MCF 10A (cell line): ENCODE measurements around the gene PSMD4. TPM values are rescaled to one million over a fixed set of nuclear protein-coding genes. Genes with fewer than 3 reads are reported as not detected.
"Not testable (repeated sequence)": the region's sequence is repeated elsewhere in the genome, so short reads cannot be mapped to it uniquely, and the experiment has no call there.

Source experiments
- Bru-seq: library from RNA; stranded (reverse); fragments of 400-500 nt; gene quantifications from one replicate; lab custom pipeline; 2021; lab: Mats Ljungman, UMichigan
- BruChase-seq, 2 experiments: library from RNA; stranded (reverse); fragments of 400-500 nt; gene quantifications; one replicate each; lab custom pipeline; 2021; lab: Mats Ljungman, UMichigan
- BruUV-seq: library from RNA; stranded (reverse); fragments of 400-500 nt; replicated peaks from 2 replicates; lab custom pipeline; 2021; lab: Mats Ljungman, UMichigan
- CTCF ChIA-PET: fragments of 300-600 bp; sonication (Branson Sonifier 250); formaldehyde crosslinking; extraction: SDS; loops from one replicate; lab custom pipeline; 2021; ENCODE audit warnings: antibody characterized with exemption, inconsistent platforms; lab: Yijun Ruan, JAX
- POLR2A ChIA-PET: fragments of 300-600, 350-650 bp; sonication (Branson Sonifier 250); formaldehyde crosslinking; extraction: SDS; loops from one replicate; lab custom pipeline; 2020; ENCODE audit warnings: antibody characterized with exemption, inconsistent platforms; lab: Yijun Ruan, JAX
- DNase-seq: peaks from one replicate; pipeline ENCODE4 v3.0.0-alpha.2; 2018; ENCODE audit not compliant: unreplicated experiment
- H3K27ac Mint-ChIP-seq: one replicate; pipeline ENCODE4 v1.8.0; 2022; ENCODE audit warnings: mild to moderate bottlenecking, low read depth, mixed read lengths; ENCODE audit not compliant: unreplicated experiment
- H3K27me3 Mint-ChIP-seq: one replicate; pipeline ENCODE4 v1.8.0; 2022; ENCODE audit warnings: mixed read lengths; ENCODE audit not compliant: insufficient read depth, unreplicated experiment
- H3K36me3 Mint-ChIP-seq: one replicate; pipeline ENCODE4 v1.8.0; 2022; ENCODE audit warnings: mild to moderate bottlenecking, moderate library complexity, mixed read lengths; ENCODE audit not compliant: insufficient read depth, unreplicated experiment
- H3K4me1 Mint-ChIP-seq: one replicate; pipeline ENCODE4 v1.8.0; 2022; ENCODE audit warnings: mixed read lengths; ENCODE audit not compliant: insufficient read depth, unreplicated experiment
- H3K4me3 Mint-ChIP-seq: one replicate; pipeline ENCODE4 v1.8.0; 2022; ENCODE audit warnings: mild to moderate bottlenecking, moderate library complexity, mixed read lengths; ENCODE audit not compliant: unreplicated experiment
- H3K9me3 Mint-ChIP-seq: one replicate; pipeline ENCODE4 v1.8.0; 2022; ENCODE audit warnings: mixed read lengths; ENCODE audit not compliant: unreplicated experiment
- intact Hi-C: fragments of 100-400 bp; cut with micrococcal nuclease; formaldehyde crosslinking; loops from 2 replicates; pipeline ENCODE4 v1.14.1; 2022
- long read RNA-seq: library from polyadenylated mRNA; stranded (forward); transcript quantifications from one replicate; pipeline ENCODE4 v2.0.0, GENCODE V29; 2022
- total RNA-seq: library from RNA; stranded (reverse); gene quantifications from 2 replicates; pipeline ENCODE4 v1.2.3, GENCODE V29; 2022
- TF ChIP-seq, protein P1 (sequence below): fragments of 200-600 bp; IDR thresholded peaks from one replicate; pipeline ENCODE4 v1.8.0; 2022; ENCODE audit warnings: antibody characterized with exemption, mild to moderate bottlenecking; ENCODE audit not compliant: unreplicated experiment

Gene PSMD4
- 266 and 285 TPM in 2 replicates for total RNA-seq
- Bru-seq, nascent RNA = percentile 88 among the genes with signal in this experiment
- percentile 95 among the genes with signal in this experiment for BruChase-seq, experiment 1, labeled RNA remaining after a 6-hour chase
- percentile 93 among the genes with signal in this experiment for BruChase-seq, experiment 2, labeled RNA remaining after a 2-hour chase
- long read RNA-seq, transcript PSMD4-201 (10 exons, 1,333 nt) = minor isoform, 34 of 542 reads
- long read RNA-seq, transcript PSMD4-202 (10 exons, 1,350 nt) = major isoform, 423 of 542 reads
- long read RNA-seq, partial matches to known transcripts = 15 of 542 reads
- long read RNA-seq, other reads (novel, unspliced or antisense) = 70 of 542 reads

GRCh38 chr1:151254217-151255213 is at the start of gene PSMD4:
Gene PSMD4, plus strand, starts transcription at chr1:151254734. Its CDS starts 49 bp downstream, at chr1:151254783.
- intact Hi-C loops = loop anchor here (1.0 to 10.0 kb wide), 4 partner anchors 26 to 180 kb away; partner anchors contain the start of genes GABPB2 and RFX5
- DNase-seq = peak; percentile 99
- H3K9me3 Mint-ChIP-seq = no peaks in the 10 kb centered on the region
- H3K27me3 Mint-ChIP-seq = no peaks in the 10 kb centered on the region
- H3K36me3 Mint-ChIP-seq = peaks cover 39% of the 10 kb centered on the region
- CTCF ChIA-PET = interaction anchor here (0.7 to 10.6 kb wide), 11 partner anchors 9 to 86 kb away, joined by 3 to 122 read pairs (median 3); no protein-coding TSS in a partner anchor
- TF ChIP-seq, protein P1, sequence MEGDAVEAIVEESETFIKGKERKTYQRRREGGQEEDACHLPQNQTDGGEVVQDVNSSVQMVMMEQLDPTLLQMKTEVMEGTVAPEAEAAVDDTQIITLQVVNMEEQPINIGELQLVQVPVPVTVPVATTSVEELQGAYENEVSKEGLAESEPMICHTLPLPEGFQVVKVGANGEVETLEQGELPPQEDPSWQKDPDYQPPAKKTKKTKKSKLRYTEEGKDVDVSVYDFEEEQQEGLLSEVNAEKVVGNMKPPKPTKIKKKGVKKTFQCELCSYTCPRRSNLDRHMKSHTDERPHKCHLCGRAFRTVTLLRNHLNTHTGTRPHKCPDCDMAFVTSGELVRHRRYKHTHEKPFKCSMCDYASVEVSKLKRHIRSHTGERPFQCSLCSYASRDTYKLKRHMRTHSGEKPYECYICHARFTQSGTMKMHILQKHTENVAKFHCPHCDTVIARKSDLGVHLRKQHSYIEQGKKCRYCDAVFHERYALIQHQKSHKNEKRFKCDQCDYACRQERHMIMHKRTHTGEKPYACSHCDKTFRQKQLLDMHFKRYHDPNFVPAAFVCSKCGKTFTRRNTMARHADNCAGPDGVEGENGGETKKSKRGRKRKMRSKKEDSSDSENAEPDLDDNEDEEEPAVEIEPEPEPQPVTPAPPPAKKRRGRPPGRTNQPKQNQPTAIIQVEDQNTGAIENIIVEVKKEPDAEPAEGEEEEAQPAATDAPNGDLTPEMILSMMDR = no peak
- peak within 1 kb of the TSS; percentile 98 for H3K27ac Mint-ChIP-seq
- BruUV-seq = TSS peak; percentile 84
- H3K4me3 Mint-ChIP-seq = peak within 1 kb of the TSS; percentile 79
- POLR2A ChIA-PET = interaction anchor here (0.6 to 8.1 kb wide), 31 partner anchors 8 to 519 kb away, joined by 3 to 153 read pairs (median 6); partner anchors contain the start of genes MINDY1, PI4KB, PIP5K1A and PSMB4
- peaks cover 24% of the 10 kb centered on the region for H3K4me1 Mint-ChIP-seq

- Mint-ChIP-seq H3K4me1 (peaks cover 21% of the 10 kb centered on the region), H3K36me3 (peaks cover 88% of the 10 kb centered on the region)
- ChIA-PET CTCF (interaction anchor here (0.6 to 1.0 kb wide), 2 partner anchors 47 to 106 kb away, joined by 3 to 6 read pairs; no protein-coding TSS in a partner anchor), POLR2A (interaction anchor here (1.0 to 3.0 kb wide), 4 partner anchors 16 to 76 kb away, joined by 4 to 8 read pairs (median 6); partner anchors contain the start of genes PSMD4, VPS72 and ZNF687)
- intact Hi-C loops, H3K27ac Mint-ChIP-seq, H3K9me3 Mint-ChIP-seq, H3K27me3 Mint-ChIP-seq, H3K4me3 Mint-ChIP-seq, BruUV-seq, DNase-seq: not testable (repeated sequence)
These were observed 49.1 kb upstream of the PSMD4 start for GRCh38 chr1:151205381-151205965.

GRCh38 chr1:151210830-151211229 is 43.7 kb upstream of the PSMD4 start:
- no TSS peak for BruUV-seq
- TF ChIP-seq, protein P1 = no peak
- Mint-ChIP-seq H3K27me3 (no peaks in the 10 kb centered on the region), H3K27ac (peak overlapping the region; percentile 35), H3K4me3 (no peak overlapping the region), H3K9me3 (no peaks in the 10 kb centered on the region), H3K36me3 (peaks cover 96% of the 10 kb centered on the region), H3K4me1 (peaks cover 11% of the 10 kb centered on the region)
- CTCF ChIA-PET = interaction anchor here (0.6 to 1.4 kb wide), 3 partner anchors 16 to 455 kb away, joined by 3 read pairs; no protein-coding TSS in a partner anchor
- POLR2A ChIA-PET = interaction anchor here (0.8 to 1.5 kb wide), 4 partner anchors 12 to 70 kb away, joined by 3 to 5 read pairs (median 4); partner anchors contain the start of genes PIP5K1A, PSMD4 and VPS72
- DNase-seq = no peak
- intact Hi-C loops = no loop called here
